K562 (cell line): ENCODE measurements around the gene RPL7L1. TPM values are rescaled to one million over a fixed set of nuclear protein-coding genes. Genes with fewer than 3 reads are reported as not detected.
A peak's percentile ranks its signal among the peaks of the same experiment; 100 is the strongest.

ENCODE experiments used
- CREB3 ChIP-seq: fragments of 450-650 bp; conservative IDR thresholded peaks from 2 replicates; pipeline ENCODE4 v1.6.1; 2016; ENCODE audit warnings: missing genetic modification characterization, low read depth, mild to moderate bottlenecking, missing compliant biosample characterization, moderate library complexity
- E2F3 ChIP-seq: fragments of 250-450 bp; sonication (Bioruptor Pico); IDR thresholded peaks from 2 replicates; pipeline ENCODE4 v1.4.0; 2020; ENCODE audit warnings: mild to moderate bottlenecking
- FIP1L1 ChIP-seq: fragments of 200-400 bp; formaldehyde crosslinking; IDR thresholded peaks from 2 replicates; pipeline ENCODE4 v1.6.1; 2018; ENCODE audit warnings: mild to moderate bottlenecking, low read depth, low read length; ENCODE audit not compliant: poor library complexity, severe bottlenecking
- FOS ChIP-seq: IDR thresholded peaks from 3 replicates; pipeline ENCODE4 v1.6.1; 2011; ENCODE audit not compliant: insufficient read length; ENCODE audit errors: extremely low read depth
- HDGF ChIP-seq: fragments of 450-650 bp; IDR thresholded peaks from 2 replicates; pipeline ENCODE4 v1.6.1; 2016
- ILF3 ChIP-seq: fragments of 450-650 bp; IDR thresholded peaks from 2 replicates; pipeline ENCODE4 v1.6.1; 2018; ENCODE audit warnings: antibody characterized with exemption, mild to moderate bottlenecking, moderate library complexity, borderline replicate concordance
- KLF1 ChIP-seq: fragments of 450-650 bp; IDR thresholded peaks from 2 replicates; pipeline ENCODE4 v1.6.1; 2016; ENCODE audit warnings: missing genetic modification characterization, missing compliant biosample characterization
- MBD1 ChIP-seq: fragments of 250-450 bp; sonication (Bioruptor Pico); IDR thresholded peaks from 2 replicates; pipeline ENCODE4 v1.8.0; 2022; ENCODE audit warnings: inconsistent platforms
- MECOM ChIP-seq: fragments of 250-450 bp; sonication (Bioruptor Pico); IDR thresholded peaks from 2 replicates; pipeline ENCODE4 v1.8.0; 2022; ENCODE audit warnings: inconsistent platforms
- MXI1 ChIP-seq: IDR thresholded peaks from 2 replicates; pipeline ENCODE4 v1.6.1; 2011; ENCODE audit warnings: low read depth, mild to moderate bottlenecking, improper control_type of control experiment, low read length
- PRDM10 ChIP-seq: fragments of 450-650 bp; IDR thresholded peaks from 2 replicates; pipeline ENCODE4 v1.6.1; 2018; ENCODE audit not compliant: partially characterized antibody
- RAD21 ChIP-seq, 2 experiments: fragments of 250-450 bp in 1 of 2; fragments of 450-650 bp in 1 of 2; sonication (Bioruptor Pico) in 1 of 2; formaldehyde crosslinking in 1 of 2; IDR thresholded peaks in 1 of 2; conservative IDR thresholded peaks in 1 of 2; 2 replicates each; pipeline versions ENCODE4 v1.4.0 to v1.8.0; 2020 to 2022; ENCODE audit warnings: mild to moderate bottlenecking in 2 of 2, moderate library complexity in 1 of 2
- RBM34 ChIP-seq: fragments of 200-400 bp; formaldehyde crosslinking; IDR thresholded peaks from 2 replicates; pipeline ENCODE4 v1.6.1; 2018; ENCODE audit warnings: low read length, borderline replicate concordance; ENCODE audit not compliant: insufficient read depth
- RNF2 ChIP-seq: sonication (generic); IDR thresholded peaks from 2 replicates; pipeline ENCODE4 v1.6.1; 2016
- SMAD2 ChIP-seq: fragments of 150-350 bp; IDR thresholded peaks from 2 replicates; pipeline ENCODE4 v1.6.1; 2014; ENCODE audit warnings: low read depth, mild to moderate bottlenecking, low read length
- TAL1 ChIP-seq: fragments of 450-650 bp; IDR thresholded peaks from 2 replicates; pipeline ENCODE4 v1.6.1; 2016; ENCODE audit warnings: mild to moderate bottlenecking
- TARDBP ChIP-seq: fragments of 450-650 bp; IDR thresholded peaks from 2 replicates; pipeline ENCODE4 v1.6.1; 2016
- ZBTB12 ChIP-seq: fragments of 250-450 bp; sonication (Bioruptor Pico); IDR thresholded peaks from 2 replicates; pipeline ENCODE4 v1.4.0; 2020
- ZNF354B ChIP-seq: fragments of 250-450 bp; sonication (Bioruptor Pico); IDR thresholded peaks from 2 replicates; pipeline ENCODE4 v1.4.0; 2020
- ZNF511 ChIP-seq: sonication (generic); formaldehyde crosslinking; IDR thresholded peaks from 2 replicates; pipeline ENCODE4 v1.8.0; 2022; ENCODE audit warnings: mild to moderate bottlenecking, missing genetic modification reagents
- polyA plus RNA-seq, 8 experiments: library from polyadenylated mRNA; depleted of rRNA in 4 of 8; stranded (reverse) in 5 of 8; unstranded in 3 of 8; fragments of >200 nt; fragmentation: Nextera tagmentation in 2 of 8; fragmentation: Illumina TruSeq in 1 of 8; extraction: Ambion mirVana in 2 of 8; extraction: Trizol in 1 of 8; gene quantifications; 2 replicates each; pipeline versions ENCODE4 v1.2.1 to v1.2.3, GENCODE V29; 2011 to 2014; ENCODE audit warnings: inconsistent platforms in 1 of 8, missing spikeins in 1 of 8
- total RNA-seq, 7 experiments: library from RNA; depleted of rRNA in 6 of 7; stranded (reverse); fragments of >200 nt in 6 of 7; fragmentation: Illumina TruSeq in 2 of 7; extraction: Trizol in 2 of 7; gene quantifications; 2 replicates each; pipeline versions ENCODE4 v1.2.1 to v1.2.3, GENCODE V29; 2011 to 2021; ENCODE audit warnings: low replicate concordance in 1 of 7

RPL7L1 gene
- total and polyA plus RNA-seq, 9 of the 15 experiments (the other 6 are each of a cell fraction or from before 2014, with no cell fraction given): 129 to 259 (median 164) TPM

GRCh38 chr6:42928986-42929820, 49.8 kb downstream of the RPL7L1 start, which contains the start of gene CNPY3 (continued):
- TF ChIP-seq ZBTB12 (CRISPR knock-in tag) (peak; percentile 76), MECOM (CRISPR knock-in tag) (0 out of 2 replicates have a peak, but pooled peaks have one; percentile 45), PRDM10 (peak; percentile 31), SMAD2 (no peak), TAL1 (0 out of 2 replicates have a peak, but pooled peaks have one; percentile 2), KLF1 (peak; percentile 84), CREB3 (tag) (0 out of 2 replicates have a peak, but pooled peaks have one; percentile 28), FIP1L1 (peak; percentile 89), MXI1 (peak; percentile 94), RAD21 (CRISPR knock-in tag; conservative IDR thresholded peaks at IDR 0.05 in 1 of 2, IDR thresholded peaks at IDR 0.05 in 1 of 2) (peak; percentile 1 to 3; a peak in 1 of 4 replicates), HDGF (no peak), MBD1 (CRISPR knock-in tag) (no peak), RBM34 (no peak), TARDBP (no peak; the same call in 1 of the 2 replicates), RNF2 (peak; percentile 83; the same call in 1 of the 2 replicates), ZNF354B (CRISPR knock-in tag) (no peak), E2F3 (CRISPR knock-in tag) (peak; percentile 79), FOS (peak; percentile 99), ZNF511 (CRISPR knock-in tag) (peak; percentile 91; the same call in 1 of the 2 replicates), ILF3 (no peak)
